Measurements from ENCODE around the gene FKBP4. TPM values are rescaled to one million over a fixed set of nuclear protein-coding genes. Genes with fewer than 3 reads are reported as not detected.

FKBP4 gene
- total and polyA plus RNA-seq, 4 donors: 21.3 to 38.7 (median 31.6) TPM

DNA sequence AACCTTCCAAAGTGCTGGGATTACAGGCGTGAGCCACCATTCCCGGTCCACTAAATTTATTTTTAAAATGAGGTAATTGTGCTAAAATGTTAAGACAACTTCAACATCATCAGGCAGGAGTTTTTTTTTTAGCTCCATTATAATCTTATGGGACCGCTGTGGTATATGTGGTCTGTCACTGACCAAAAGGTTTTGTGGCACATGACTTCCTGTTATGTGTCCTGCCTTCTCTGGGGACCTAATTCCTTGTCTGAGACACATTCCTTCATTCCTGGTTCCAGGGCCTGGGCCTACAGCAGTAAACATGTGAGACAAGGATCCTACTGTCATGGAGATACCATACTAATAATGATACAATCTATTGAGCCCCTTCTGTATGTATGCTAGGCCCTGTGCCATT, 57.2 kb downstream of the FKBP4 start:
- Histone ChIP-seq H3K4me3 (ENCODE audit: low read depth in 1 of 3, low read length in 3 of 3) (no peak overlapping the region), H3K27ac (ENCODE audit: low read depth in 1 of 2, low read length in 2 of 2) (no peak overlapping the region), H3K4me1 (ENCODE audit: control insufficient read depth in 4 of 4, insufficient read depth in 4 of 4, low read length in 3 of 4) (peaks cover 2 to 10% (median 8%) of the 10 kb centered on the region in 4 donors), H3K9me3 (ENCODE audit: control insufficient read depth in 4 of 4, low read length in 3 of 4) (no peaks in the 10 kb centered on the region), H3K27me3 (ENCODE audit: control insufficient read depth in 4 of 4, insufficient read depth in 4 of 4, low read length in 3 of 4) (no peaks in the 10 kb centered on the region), H3K36me3 (ENCODE audit: control insufficient read depth in 4 of 4, insufficient read depth in 3 of 4, low read depth in 1 of 4, low read length in 3 of 4) (no peaks in the 10 kb centered on the region), H3K9ac (ENCODE audit: low read depth in 1 of 2, low read length in 2 of 2) (no peak overlapping the region)
- DNase-seq (ENCODE audit: low spot score): no peak
- WGBS: 98% methylated on average over 3 of the region's 3 CpGs
- TF ChIP-seq SP1 (IDR thresholded peaks at IDR 0.05) (no peak), RXRA (IDR thresholded peaks at IDR 0.05) (no peak), TAF1 (conservative IDR thresholded peaks at IDR 0.05) (no peak), FOXA2 (IDR thresholded peaks at IDR 0.05) (no peak), HNF4A (conservative IDR thresholded peaks at IDR 0.05) (no peak), FOXA1 (IDR thresholded peaks at IDR 0.05) (no peak), HNF4G (IDR thresholded peaks at IDR 0.05) (no peak), RAD21 (IDR thresholded peaks at IDR 0.05) (no peak), JUND (IDR thresholded peaks at IDR 0.05) (no peak), EGR1 (IDR thresholded peaks at IDR 0.05; ENCODE audit: low read depth in 2 of 2) (no peak), YY1 (IDR thresholded peaks at IDR 0.05) (no peak), GABPA (IDR thresholded peaks at IDR 0.05 in 1 of 2, conservative IDR thresholded peaks at IDR 0.05 in 1 of 2) (no peak), NR2F2 (IDR thresholded peaks at IDR 0.05) (no peak)
- TF ChIP-seq, protein P1, sequence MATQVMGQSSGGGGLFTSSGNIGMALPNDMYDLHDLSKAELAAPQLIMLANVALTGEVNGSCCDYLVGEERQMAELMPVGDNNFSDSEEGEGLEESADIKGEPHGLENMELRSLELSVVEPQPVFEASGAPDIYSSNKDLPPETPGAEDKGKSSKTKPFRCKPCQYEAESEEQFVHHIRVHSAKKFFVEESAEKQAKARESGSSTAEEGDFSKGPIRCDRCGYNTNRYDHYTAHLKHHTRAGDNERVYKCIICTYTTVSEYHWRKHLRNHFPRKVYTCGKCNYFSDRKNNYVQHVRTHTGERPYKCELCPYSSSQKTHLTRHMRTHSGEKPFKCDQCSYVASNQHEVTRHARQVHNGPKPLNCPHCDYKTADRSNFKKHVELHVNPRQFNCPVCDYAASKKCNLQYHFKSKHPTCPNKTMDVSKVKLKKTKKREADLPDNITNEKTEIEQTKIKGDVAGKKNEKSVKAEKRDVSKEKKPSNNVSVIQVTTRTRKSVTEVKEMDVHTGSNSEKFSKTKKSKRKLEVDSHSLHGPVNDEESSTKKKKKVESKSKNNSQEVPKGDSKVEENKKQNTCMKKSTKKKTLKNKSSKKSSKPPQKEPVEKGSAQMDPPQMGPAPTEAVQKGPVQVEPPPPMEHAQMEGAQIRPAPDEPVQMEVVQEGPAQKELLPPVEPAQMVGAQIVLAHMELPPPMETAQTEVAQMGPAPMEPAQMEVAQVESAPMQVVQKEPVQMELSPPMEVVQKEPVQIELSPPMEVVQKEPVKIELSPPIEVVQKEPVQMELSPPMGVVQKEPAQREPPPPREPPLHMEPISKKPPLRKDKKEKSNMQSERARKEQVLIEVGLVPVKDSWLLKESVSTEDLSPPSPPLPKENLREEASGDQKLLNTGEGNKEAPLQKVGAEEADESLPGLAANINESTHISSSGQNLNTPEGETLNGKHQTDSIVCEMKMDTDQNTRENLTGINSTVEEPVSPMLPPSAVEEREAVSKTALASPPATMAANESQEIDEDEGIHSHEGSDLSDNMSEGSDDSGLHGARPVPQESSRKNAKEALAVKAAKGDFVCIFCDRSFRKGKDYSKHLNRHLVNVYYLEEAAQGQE (IDR thresholded peaks at IDR 0.05): no peak
- TF ChIP-seq, protein P2, sequence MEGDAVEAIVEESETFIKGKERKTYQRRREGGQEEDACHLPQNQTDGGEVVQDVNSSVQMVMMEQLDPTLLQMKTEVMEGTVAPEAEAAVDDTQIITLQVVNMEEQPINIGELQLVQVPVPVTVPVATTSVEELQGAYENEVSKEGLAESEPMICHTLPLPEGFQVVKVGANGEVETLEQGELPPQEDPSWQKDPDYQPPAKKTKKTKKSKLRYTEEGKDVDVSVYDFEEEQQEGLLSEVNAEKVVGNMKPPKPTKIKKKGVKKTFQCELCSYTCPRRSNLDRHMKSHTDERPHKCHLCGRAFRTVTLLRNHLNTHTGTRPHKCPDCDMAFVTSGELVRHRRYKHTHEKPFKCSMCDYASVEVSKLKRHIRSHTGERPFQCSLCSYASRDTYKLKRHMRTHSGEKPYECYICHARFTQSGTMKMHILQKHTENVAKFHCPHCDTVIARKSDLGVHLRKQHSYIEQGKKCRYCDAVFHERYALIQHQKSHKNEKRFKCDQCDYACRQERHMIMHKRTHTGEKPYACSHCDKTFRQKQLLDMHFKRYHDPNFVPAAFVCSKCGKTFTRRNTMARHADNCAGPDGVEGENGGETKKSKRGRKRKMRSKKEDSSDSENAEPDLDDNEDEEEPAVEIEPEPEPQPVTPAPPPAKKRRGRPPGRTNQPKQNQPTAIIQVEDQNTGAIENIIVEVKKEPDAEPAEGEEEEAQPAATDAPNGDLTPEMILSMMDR (IDR thresholded peaks at IDR 0.05; ENCODE audit: low read depth, low read length, missing input control): no peak
- TF ChIP-seq, protein P3, sequence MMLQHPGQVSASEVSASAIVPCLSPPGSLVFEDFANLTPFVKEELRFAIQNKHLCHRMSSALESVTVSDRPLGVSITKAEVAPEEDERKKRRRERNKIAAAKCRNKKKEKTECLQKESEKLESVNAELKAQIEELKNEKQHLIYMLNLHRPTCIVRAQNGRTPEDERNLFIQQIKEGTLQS (IDR thresholded peaks at IDR 0.05): no peak
- TF ChIP-seq, protein P4, sequence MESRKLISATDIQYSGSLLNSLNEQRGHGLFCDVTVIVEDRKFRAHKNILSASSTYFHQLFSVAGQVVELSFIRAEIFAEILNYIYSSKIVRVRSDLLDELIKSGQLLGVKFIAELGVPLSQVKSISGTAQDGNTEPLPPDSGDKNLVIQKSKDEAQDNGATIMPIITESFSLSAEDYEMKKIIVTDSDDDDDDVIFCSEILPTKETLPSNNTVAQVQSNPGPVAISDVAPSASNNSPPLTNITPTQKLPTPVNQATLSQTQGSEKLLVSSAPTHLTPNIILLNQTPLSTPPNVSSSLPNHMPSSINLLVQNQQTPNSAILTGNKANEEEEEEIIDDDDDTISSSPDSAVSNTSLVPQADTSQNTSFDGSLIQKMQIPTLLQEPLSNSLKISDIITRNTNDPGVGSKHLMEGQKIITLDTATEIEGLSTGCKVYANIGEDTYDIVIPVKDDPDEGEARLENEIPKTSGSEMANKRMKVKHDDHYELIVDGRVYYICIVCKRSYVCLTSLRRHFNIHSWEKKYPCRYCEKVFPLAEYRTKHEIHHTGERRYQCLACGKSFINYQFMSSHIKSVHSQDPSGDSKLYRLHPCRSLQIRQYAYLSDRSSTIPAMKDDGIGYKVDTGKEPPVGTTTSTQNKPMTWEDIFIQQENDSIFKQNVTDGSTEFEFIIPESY (IDR thresholded peaks at IDR 0.05): no peak
- TF ChIP-seq, protein P5, sequence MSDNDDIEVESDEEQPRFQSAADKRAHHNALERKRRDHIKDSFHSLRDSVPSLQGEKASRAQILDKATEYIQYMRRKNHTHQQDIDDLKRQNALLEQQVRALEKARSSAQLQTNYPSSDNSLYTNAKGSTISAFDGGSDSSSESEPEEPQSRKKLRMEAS (IDR thresholded peaks at IDR 0.05): no peak
